AG04450 (cell line): ENCODE measurements around the gene POLE. TPM values are rescaled to one million over a fixed set of nuclear protein-coding genes. Genes with fewer than 3 reads are reported as not detected.

Source experiments
- CTCF ChIA-PET: fragments of 300-600, 350-600 bp; formaldehyde crosslinking; extraction: SDS; loops from one replicate; lab custom pipeline; 2022; ENCODE audit warnings: antibody characterized with exemption, inconsistent platforms; lab: Charles Lee
- POLR2A ChIA-PET: fragments of 350-600 bp; formaldehyde crosslinking; extraction: SDS; loops from one replicate; lab custom pipeline; 2021; ENCODE audit warnings: antibody characterized with exemption, inconsistent platforms; lab: Yijun Ruan, JAX
- DNase-seq: peaks from one replicate; pipeline ENCODE4 v3.0.0-alpha.2; 2011; ENCODE audit warnings: low read depth, low spot score
- H3K27ac ChIP-seq: one replicate; pipeline ENCODE4 v1.5.1; 2012; ENCODE audit warnings: low read depth, low read length, control low read depth
- H3K27me3 ChIP-seq: one replicate; pipeline ENCODE4 v1.6.0; 2012; ENCODE audit warnings: low read length; ENCODE audit not compliant: control insufficient read depth, insufficient read depth
- H3K4me3 ChIP-seq: 2 replicates; pipeline ENCODE4 v1.5.1; 2011; ENCODE audit warnings: mild to moderate bottlenecking, low read depth, low read length, control low read depth
- H3K9me3 ChIP-seq: 2 replicates; pipeline ENCODE4 v1.5.1; 2012; ENCODE audit warnings: low read length; ENCODE audit not compliant: control insufficient read depth, insufficient read depth
- polyA plus RNA-seq: library from polyadenylated mRNA; depleted of rRNA; stranded (reverse); fragments of >200 nt; gene quantifications from 2 replicates; pipeline ENCODE4 v1.2.3, GENCODE V29; 2011
- TF ChIP-seq, protein P1 (sequence below): IDR thresholded peaks from 2 replicates; pipeline ENCODE4 v1.5.1; 2011; ENCODE audit warnings: low read depth, low read length, control low read depth, inconsistent platforms

Gene POLE
- polyA plus RNA-seq, 1 experiment: 4.1 TPM

DNA sequence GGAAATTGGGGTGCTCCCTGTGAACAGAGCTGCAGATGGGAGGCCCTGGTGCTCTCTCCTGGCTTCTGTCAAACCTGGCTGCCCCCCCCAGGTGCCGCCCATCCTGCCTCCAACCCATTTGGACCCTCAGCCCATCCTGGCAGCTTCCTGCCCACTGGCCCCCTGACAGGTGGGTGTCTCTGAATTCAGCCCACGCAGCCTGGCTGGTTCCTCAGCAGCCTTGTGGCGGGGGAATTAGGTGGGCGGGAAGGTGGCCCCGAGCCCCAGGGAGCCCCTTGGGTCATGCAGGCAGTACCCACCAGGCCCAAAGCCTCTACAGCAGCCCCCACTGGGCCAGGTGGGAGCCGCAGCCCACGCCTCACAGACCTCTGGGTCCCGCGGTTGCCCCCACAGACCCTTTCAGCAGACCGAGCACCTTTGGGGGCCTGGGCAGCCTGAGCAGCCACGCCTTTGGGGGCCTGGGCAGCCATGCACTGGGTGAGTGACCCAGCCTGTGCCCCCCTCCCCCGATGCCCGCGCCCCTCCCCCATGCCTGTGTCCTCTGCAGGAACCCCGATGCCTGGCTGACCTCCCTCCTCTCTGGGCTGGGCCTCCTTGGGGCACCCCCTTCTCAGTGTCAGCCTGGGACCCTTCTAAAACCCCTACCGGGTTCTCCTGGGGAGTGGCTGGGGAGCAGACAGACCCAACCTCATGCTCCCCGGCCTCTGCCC lies 105.6 kb downstream of the POLE start:
- Histone ChIP-seq H3K27ac (no peak overlapping the region), H3K9me3 (peaks cover 3% of the 10 kb centered on the region; the same call in 1 of the 2 replicates), H3K4me3 (no peak overlapping the region), H3K27me3 (peaks cover 5% of the 10 kb centered on the region)
- DNase-seq: no peak
- ChIA-PET CTCF (interaction anchor here (0.6 kb wide), 1 partner anchor 18 kb away, joined by 9 read pairs; no protein-coding TSS in a partner anchor), POLR2A (no interaction called here)
- TF ChIP-seq, protein P1, sequence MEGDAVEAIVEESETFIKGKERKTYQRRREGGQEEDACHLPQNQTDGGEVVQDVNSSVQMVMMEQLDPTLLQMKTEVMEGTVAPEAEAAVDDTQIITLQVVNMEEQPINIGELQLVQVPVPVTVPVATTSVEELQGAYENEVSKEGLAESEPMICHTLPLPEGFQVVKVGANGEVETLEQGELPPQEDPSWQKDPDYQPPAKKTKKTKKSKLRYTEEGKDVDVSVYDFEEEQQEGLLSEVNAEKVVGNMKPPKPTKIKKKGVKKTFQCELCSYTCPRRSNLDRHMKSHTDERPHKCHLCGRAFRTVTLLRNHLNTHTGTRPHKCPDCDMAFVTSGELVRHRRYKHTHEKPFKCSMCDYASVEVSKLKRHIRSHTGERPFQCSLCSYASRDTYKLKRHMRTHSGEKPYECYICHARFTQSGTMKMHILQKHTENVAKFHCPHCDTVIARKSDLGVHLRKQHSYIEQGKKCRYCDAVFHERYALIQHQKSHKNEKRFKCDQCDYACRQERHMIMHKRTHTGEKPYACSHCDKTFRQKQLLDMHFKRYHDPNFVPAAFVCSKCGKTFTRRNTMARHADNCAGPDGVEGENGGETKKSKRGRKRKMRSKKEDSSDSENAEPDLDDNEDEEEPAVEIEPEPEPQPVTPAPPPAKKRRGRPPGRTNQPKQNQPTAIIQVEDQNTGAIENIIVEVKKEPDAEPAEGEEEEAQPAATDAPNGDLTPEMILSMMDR: no peak

DNA sequence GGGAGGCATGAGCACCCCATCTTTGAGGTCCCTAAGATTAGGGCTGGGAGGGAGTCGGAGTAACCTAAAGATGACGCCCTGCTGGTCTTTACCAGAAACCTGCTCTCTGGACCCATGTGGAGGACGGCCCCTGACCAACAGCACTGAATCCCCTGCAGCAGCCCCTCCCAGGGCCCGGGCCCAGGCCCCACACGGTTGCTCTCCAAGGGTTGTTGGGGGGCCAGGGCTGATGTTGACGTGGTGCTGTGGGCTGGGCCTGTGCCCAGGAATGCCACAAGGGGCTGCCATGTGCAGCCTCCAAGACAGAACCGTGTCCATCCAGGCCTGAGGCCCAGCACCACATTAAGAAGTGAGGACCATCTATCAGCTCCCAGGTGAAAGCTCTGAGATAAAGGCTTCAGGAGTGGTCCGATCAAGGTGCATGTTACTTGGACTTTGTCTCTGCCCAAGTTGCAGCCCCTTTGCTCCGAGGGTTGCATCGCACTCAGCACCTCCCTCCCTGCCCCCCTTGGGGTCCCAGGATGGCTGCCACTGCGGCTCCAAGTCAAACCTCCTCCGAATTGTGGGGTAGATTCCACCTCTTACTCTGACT lies 106.3 kb downstream of the POLE start:
- TF ChIP-seq, protein P1: no peak
- Histone ChIP-seq H3K27ac (no peak overlapping the region), H3K27me3 (peaks cover 5% of the 10 kb centered on the region), H3K4me3 (no peak overlapping the region), H3K9me3 (peaks cover 3% of the 10 kb centered on the region; the same call in 1 of the 2 replicates)
- DNase-seq: no peak
- ChIA-PET POLR2A (no interaction called here), CTCF (interaction anchor here (0.6 kb wide), 1 partner anchor 19 kb away, joined by 9 read pairs; no protein-coding TSS in a partner anchor)

DNA sequence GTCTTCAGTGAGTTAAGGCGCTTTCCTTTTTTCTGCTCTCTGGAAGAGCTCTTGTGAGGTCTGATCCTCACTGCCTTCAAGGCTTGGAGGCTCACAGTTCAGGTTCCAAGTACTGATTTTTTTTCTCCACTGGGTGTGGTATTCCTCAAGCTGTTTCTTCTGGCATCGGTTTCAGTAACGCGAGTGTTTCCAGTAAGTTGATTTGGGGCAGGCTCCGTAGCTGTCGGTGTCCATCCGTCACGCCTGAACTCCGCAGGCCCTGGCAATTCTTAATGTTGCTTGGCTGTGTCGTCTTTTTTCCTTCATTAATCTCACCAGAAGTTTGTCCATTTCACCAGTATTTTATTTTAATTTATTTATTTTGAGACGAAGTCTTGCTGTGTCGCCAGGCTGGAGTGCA lies 107.4 kb downstream of the POLE start:
- no peak for DNase-seq
- CTCF ChIA-PET: no interaction called here
- Histone ChIP-seq H3K27me3 (peaks cover 5% of the 10 kb centered on the region), H3K9me3 (peaks cover 3% of the 10 kb centered on the region; the same call in 1 of the 2 replicates), H3K27ac (no peak overlapping the region), H3K4me3 (no peak overlapping the region)
- POLR2A ChIA-PET: no interaction called here
- TF ChIP-seq, protein P1: no peak

DNA sequence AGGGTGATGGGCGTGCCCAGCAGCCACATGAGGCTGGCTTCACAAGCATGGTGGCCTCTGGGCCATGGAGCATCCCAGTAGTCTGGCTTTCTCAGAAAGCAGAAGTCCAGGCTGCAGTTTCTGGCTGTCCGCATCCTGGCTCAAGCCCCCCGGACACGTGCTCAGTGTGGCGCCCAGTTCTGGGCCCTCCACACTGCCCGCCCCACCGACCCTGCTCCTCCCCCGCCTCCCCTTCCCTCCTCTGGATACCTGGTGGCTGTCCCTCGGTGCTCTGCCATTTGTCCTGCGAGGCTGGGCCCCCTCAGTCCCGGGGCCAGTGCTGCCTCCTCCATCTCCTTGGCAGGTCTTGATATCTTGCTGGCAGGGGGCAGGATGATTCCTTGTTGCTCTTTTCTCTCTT lies 108.3 kb downstream of the POLE start:
- Histone ChIP-seq H3K4me3 (no peak overlapping the region), H3K27me3 (peaks cover 3% of the 10 kb centered on the region), H3K27ac (no peak overlapping the region), H3K9me3 (no peaks in the 10 kb centered on the region; the same call in 1 of the 2 replicates)
- ChIA-PET POLR2A (interaction anchor here (0.6 kb wide), 1 partner anchor 9 kb away, joined by 3 read pairs; no protein-coding TSS in a partner anchor), CTCF (no interaction called here)
- DNase-seq: no peak
- TF ChIP-seq, protein P1: no peak

DNA sequence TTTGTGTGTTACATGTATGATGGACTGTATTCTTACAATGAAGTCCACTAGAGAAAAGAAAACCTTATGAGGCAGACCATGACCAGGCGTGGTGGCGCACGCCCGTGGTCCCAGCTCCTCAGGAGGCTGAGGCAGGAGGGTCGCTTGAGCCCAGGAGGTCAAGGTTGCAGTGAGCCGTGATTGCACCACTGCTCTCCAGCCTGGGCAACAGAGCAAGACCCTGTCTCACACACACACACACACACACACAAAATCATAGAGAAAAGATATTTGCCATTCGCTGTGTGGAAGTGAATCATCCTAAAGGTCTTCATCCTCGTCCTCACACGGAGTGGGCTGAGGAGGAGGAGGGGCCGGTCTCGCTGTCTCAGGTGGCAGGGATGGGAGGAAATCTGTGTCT lies 109.0 kb downstream of the POLE start:
- ChIA-PET POLR2A (no interaction called here), CTCF (no interaction called here)
- TF ChIP-seq, protein P1: no peak
- H3K4me3 ChIP-seq: no peak overlapping the region
- no peak overlapping the region for H3K27ac ChIP-seq
- DNase-seq: no peak
- no peaks in the 10 kb centered on the region; the same call in 1 of the 2 replicates for H3K9me3 ChIP-seq
- peaks cover 3% of the 10 kb centered on the region for H3K27me3 ChIP-seq
